ENCODE data around the gene LY6G5C. TPM values are rescaled to one million over a fixed set of nuclear protein-coding genes. Genes with fewer than 3 reads are reported as not detected.
A peak's percentile ranks its signal among the peaks of the same experiment; 100 is the strongest.

LY6G5C gene
- total RNA-seq, 6 experiments from 2014 or later = 2.2 to 2.9 (median 2.8) TPM

DNA sequence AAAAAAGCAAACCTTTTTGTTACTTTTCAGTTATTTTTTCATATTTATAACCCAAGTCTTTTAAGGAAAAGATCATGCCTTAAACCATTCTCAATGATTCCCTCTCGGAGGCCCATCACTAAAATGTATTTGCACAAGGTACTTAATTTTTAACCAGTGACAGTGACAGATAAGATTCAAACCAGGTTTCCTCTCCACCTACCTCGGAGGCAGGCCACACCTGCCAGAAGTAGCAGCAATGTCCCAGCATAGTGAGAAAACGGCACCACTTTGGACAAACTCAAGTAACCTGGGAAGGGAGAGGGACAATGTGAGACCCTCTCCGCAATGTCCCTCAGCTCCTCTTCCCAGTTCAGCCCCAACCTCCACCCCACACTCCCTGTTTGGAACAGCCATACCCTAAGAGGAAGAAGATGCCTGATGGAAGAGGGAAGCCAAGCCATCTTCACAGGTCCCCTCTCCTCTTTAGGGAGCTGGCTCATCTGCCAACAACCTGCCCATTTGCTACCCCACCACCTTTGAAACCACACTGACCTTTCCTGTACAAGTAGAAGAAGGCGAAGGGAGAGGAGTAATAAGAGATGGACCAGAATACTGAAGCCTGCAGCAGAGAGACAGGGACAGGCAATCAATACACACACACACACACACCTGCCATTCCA, 20.0 kb upstream of the LY6G5C start:
- Mint-ChIP-seq H3K27ac (no peak overlapping the region; the same call in 1 of the 2 replicates), H3K36me3 (ENCODE audit: low read depth) (no peaks in the 10 kb centered on the region), H3K9me3 (no peaks in the 10 kb centered on the region), H3K4me1 (ENCODE audit: low read depth) (peaks cover 33% of the 10 kb centered on the region), H3K4me3 (peak overlapping the region; percentile 93), H3K27me3 (ENCODE audit: insufficient read depth) (no peaks in the 10 kb centered on the region; the same call in 1 of the 2 replicates)
- TF ChIP-seq, protein P1, sequence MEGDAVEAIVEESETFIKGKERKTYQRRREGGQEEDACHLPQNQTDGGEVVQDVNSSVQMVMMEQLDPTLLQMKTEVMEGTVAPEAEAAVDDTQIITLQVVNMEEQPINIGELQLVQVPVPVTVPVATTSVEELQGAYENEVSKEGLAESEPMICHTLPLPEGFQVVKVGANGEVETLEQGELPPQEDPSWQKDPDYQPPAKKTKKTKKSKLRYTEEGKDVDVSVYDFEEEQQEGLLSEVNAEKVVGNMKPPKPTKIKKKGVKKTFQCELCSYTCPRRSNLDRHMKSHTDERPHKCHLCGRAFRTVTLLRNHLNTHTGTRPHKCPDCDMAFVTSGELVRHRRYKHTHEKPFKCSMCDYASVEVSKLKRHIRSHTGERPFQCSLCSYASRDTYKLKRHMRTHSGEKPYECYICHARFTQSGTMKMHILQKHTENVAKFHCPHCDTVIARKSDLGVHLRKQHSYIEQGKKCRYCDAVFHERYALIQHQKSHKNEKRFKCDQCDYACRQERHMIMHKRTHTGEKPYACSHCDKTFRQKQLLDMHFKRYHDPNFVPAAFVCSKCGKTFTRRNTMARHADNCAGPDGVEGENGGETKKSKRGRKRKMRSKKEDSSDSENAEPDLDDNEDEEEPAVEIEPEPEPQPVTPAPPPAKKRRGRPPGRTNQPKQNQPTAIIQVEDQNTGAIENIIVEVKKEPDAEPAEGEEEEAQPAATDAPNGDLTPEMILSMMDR (IDR thresholded peaks at IDR 0.05) = no peak
- DNase-seq = no peak

DNA sequence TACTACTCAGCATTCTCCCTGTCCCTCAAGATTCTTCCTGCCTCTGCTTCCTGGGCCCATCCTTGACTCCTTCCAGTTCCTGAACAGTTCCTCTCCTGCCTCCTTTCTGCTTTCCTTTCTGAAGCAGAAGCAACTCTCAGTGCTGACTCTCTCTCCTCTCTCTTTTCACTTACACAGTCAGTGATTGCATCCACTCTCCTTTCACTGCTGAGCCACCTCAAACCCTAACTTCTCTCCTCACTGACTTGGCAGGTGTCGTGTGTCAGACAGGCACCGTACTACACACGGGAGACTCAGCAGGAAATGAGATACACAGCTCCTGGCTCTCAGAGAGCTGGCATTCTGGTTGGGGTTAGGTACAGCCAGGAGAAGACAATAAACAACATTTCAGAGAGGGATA, 16.7 kb upstream of the LY6G5C start:
- TF ChIP-seq, protein P1 (IDR thresholded peaks at IDR 0.05) = no peak
- H3K27ac Mint-ChIP-seq = peak overlapping the region; percentile 40
- H3K36me3 Mint-ChIP-seq (ENCODE audit: low read depth) = no peaks in the 10 kb centered on the region
- DNase-seq = no peak
- no peak overlapping the region for H3K4me3 Mint-ChIP-seq
- H3K9me3 Mint-ChIP-seq = no peaks in the 10 kb centered on the region
- no peaks in the 10 kb centered on the region; the same call in 1 of the 2 replicates for H3K27me3 Mint-ChIP-seq (ENCODE audit: insufficient read depth)
- peaks cover 27% of the 10 kb centered on the region for H3K4me1 Mint-ChIP-seq (ENCODE audit: low read depth)

DNA sequence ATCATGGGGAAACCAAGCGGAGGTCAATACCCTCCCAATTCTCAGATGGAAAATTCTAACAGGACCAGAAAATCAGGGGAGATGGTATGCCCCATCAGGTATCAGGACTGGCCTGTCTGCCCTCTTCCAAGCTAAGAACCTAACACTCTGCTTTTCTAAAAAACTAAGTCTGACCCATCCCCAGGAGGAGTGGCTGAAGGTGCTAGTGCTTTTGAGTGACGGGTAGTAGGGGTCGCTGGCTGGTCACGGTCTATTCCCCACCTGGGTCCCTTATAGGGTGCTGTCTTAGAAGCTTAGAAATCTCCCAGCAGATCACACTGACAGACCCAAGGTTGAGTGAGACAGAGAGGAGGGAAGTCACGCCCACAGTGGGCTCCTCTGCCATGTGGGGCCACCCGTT, 12.7 kb upstream of the LY6G5C start:
- Mint-ChIP-seq H3K36me3 (ENCODE audit: low read depth) (no peaks in the 10 kb centered on the region; the same call in 1 of the 2 replicates), H3K27me3 (ENCODE audit: insufficient read depth) (no peaks in the 10 kb centered on the region), H3K4me1 (ENCODE audit: low read depth) (peaks cover 11% of the 10 kb centered on the region), H3K27ac (no peak overlapping the region), H3K9me3 (no peaks in the 10 kb centered on the region), H3K4me3 (no peak overlapping the region)
- no peak for DNase-seq
- TF ChIP-seq, protein P1 (IDR thresholded peaks at IDR 0.05) = no peak

DNA sequence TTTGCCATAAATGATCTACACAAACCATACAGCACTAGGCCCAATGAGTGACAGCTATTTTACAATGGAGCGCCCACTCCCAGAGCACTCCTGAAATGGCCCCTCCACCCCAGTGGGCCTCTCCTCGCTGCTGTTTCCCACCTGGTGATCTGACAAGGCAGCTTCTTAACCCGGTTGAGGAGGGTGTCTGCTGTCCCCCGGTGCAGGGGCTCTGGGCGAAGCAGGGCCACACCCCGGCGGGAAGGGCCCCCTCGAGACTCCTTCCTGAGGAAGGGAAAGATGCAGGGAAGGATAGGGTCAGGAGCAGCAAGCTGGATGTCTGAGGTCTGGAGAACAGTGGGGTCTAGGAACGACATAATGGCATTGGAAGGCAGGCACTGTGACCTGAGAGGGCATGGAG, 12.0 kb upstream of the LY6G5C start:
- Mint-ChIP-seq H3K4me3 (no peak overlapping the region), H3K9me3 (no peaks in the 10 kb centered on the region), H3K27me3 (ENCODE audit: insufficient read depth) (no peaks in the 10 kb centered on the region), H3K36me3 (ENCODE audit: low read depth) (no peaks in the 10 kb centered on the region; the same call in 1 of the 2 replicates), H3K4me1 (ENCODE audit: low read depth) (peaks cover 7% of the 10 kb centered on the region), H3K27ac (no peak overlapping the region)
- DNase-seq = no peak
- TF ChIP-seq, protein P1 (IDR thresholded peaks at IDR 0.05) = no peak

DNA sequence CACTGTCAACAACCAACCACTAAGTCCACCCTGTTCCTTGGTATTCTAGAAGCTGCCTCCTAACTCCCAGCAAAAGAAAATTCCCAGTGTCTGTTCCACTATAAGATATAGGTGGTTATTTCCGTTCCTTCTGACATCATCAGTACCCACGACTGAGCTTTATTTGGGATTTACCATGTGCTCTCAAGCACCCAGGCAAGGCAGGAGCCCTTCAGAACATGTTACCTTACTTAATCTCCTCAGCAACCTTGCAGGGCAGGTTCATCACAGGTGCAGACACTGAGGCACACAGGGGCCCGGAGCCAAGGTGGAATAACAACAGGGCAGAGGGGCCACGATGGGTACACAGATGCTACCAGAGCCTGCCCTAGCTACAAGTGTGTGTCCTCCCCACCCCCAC, 11.5 kb upstream of the LY6G5C start:
- H3K4me3 Mint-ChIP-seq = no peak overlapping the region
- no peaks in the 10 kb centered on the region for H3K9me3 Mint-ChIP-seq
- no peaks in the 10 kb centered on the region for H3K27me3 Mint-ChIP-seq (ENCODE audit: insufficient read depth)
- no peak for DNase-seq
- no peak overlapping the region for H3K27ac Mint-ChIP-seq
- TF ChIP-seq, protein P1 (IDR thresholded peaks at IDR 0.05) = no peak
- no peaks in the 10 kb centered on the region; the same call in 1 of the 2 replicates for H3K36me3 Mint-ChIP-seq (ENCODE audit: low read depth)
- H3K4me1 Mint-ChIP-seq (ENCODE audit: low read depth) = peaks cover 2% of the 10 kb centered on the region
